SK-N-MC (cell line): ENCODE measurements around the gene S100A1.

Experiments used
- DNase-seq: peaks from one replicate; pipeline ENCODE4 v3.0.0-alpha.2; 2011; ENCODE audit warnings: low read depth, low spot score
- H3K27ac ChIP-seq: fragments of 200-600 bp; sonication (generic); 2 replicates; pipeline ENCODE4 v1.5.1; 2016; ENCODE audit warnings: mixed run types
- H3K36me3 ChIP-seq: fragments of 200-600 bp; sonication (generic); 2 replicates; pipeline ENCODE4 v1.6.1; 2017; ENCODE audit warnings: antibody characterized with exemption, low read length, mixed read lengths; ENCODE audit not compliant: insufficient read depth
- H3K4me3 ChIP-seq: fragments of 200-600 bp; sonication (generic); 2 replicates; pipeline ENCODE4 v1.5.1; 2016
- H3K9ac ChIP-seq: fragments of 200-600 bp; sonication (generic); 2 replicates; pipeline ENCODE4 v1.8.0; 2017; ENCODE audit warnings: mixed run types, mixed read lengths; ENCODE audit not compliant: insufficient read length
- H3K9me3 ChIP-seq: fragments of 200-600 bp; sonication (generic); 2 replicates; pipeline ENCODE4 v1.6.1; 2017; ENCODE audit warnings: low read depth, mild to moderate bottlenecking, antibody characterized with exemption, low read length, moderate library complexity, mixed read lengths
- EZH2 ChIP-seq: fragments of 200-600 bp; sonication (generic); IDR thresholded peaks from one replicate; pipeline ENCODE4 v1.6.1; 2017; ENCODE audit warnings: antibody characterized with exemption
- FOXP2 ChIP-seq: optimal IDR thresholded peaks from 2 replicates; pipeline ENCODE3; 2011; ENCODE audit warnings: mild to moderate bottlenecking, moderate library complexity; ENCODE audit not compliant: insufficient read depth; ENCODE audit errors: extremely low read length, control extremely low read depth
- POLR2AphosphoS5 ChIP-seq: IDR thresholded peaks from 2 replicates; pipeline ENCODE4 v1.6.1; 2012; ENCODE audit warnings: mild to moderate bottlenecking, low read depth, low read length, borderline replicate concordance

The S100A1 gene

DNA sequence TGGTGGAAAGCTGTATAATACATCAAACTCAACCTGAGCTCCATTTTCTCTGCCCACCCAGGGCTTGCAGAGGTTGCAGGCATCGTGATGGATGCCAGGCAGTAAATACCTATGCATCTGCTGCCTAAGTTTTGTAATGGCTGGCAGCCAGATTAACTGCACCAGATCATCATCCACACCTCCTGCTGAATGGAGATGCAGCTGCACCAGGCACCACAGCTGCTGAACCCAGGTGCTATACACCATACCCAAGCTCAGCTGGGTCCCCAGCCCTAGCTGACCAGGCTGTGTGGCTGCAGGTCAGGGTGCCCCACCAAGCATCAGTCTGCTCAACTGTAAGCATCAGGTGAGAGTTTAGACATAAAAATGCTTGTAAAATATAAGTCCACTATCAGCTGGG is 23.5 kb downstream of the S100A1 start:
- TF ChIP-seq FOXP2: no peak
- TF ChIP-seq POLR2AphosphoS5: no peak
- no peak for TF ChIP-seq EZH2
- Histone ChIP-seq H3K4me3 (no peak overlapping the region), H3K27ac (no peak overlapping the region), H3K9me3 (no peaks in the 10 kb centered on the region), H3K36me3 (no peaks in the 10 kb centered on the region; the same call in 1 of the 2 replicates), H3K9ac (no peak overlapping the region)
- no peak for DNase-seq

DNA sequence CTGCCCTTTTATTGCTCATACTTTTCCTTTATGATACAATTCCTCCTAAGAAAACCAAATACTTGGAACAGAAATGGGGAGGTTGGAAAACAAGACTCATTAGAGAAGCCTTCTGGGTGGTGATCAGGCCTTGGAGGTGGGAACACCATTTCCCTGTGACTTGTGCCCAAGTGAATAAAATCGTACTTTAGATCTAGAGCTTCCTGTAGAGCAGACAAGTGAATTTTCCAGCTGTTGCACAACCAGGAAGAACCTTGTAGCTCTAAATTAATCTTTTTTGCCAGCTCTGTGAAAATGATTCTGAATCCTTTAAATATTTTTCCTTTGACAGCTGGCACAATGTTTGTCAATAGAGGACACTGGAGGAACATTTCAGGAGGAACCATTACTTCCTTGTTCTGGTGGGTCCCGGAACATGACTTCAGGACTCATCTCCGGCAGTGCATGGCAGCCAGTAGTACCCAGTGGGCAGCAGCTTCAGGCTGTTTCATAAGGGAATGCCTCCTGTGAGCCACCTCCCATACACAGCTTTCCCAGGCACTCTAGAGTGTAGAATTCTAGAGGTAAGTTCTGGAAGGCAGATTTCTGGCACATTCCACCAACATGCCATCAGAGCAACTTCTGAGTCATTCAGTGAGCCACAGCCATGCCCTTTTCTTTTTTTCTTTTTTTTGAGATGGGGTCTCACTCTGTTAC is 24.7 kb downstream of the S100A1 start:
- Histone ChIP-seq H3K9me3 (no peaks in the 10 kb centered on the region), H3K27ac (peak overlapping the region; percentile 48), H3K4me3 (no peak overlapping the region), H3K9ac (no peak overlapping the region), H3K36me3 (no peaks in the 10 kb centered on the region)
- no peak for DNase-seq
- TF ChIP-seq FOXP2 (no peak), EZH2 (no peak), POLR2AphosphoS5 (no peak)

DNA sequence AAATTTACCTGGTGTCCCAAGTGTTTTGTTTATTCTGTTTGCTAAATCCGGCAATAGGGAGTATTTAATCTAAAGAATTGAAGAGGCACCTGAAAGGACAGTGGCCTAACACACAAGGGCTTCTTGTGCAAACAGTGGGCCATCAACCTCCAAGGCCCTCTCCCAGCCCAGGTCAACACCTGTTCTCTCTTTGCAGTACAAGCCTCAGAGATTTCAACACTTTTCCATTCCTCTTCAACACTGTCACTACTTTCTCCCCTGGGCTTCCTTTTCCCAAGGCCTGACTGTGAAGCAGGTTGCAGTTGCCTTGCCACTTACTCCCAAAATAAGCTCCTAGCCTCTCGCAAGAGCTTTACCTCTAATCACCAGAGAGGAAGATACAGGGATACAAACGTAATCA is 27.1 kb downstream of the S100A1 start:
- Histone ChIP-seq H3K36me3 (no peaks in the 10 kb centered on the region), H3K9ac (no peak overlapping the region), H3K4me3 (no peak overlapping the region), H3K27ac (no peak overlapping the region), H3K9me3 (no peaks in the 10 kb centered on the region)
- no peak for DNase-seq
- no peak for TF ChIP-seq FOXP2
- TF ChIP-seq POLR2AphosphoS5: no peak
- no peak for TF ChIP-seq EZH2

DNA sequence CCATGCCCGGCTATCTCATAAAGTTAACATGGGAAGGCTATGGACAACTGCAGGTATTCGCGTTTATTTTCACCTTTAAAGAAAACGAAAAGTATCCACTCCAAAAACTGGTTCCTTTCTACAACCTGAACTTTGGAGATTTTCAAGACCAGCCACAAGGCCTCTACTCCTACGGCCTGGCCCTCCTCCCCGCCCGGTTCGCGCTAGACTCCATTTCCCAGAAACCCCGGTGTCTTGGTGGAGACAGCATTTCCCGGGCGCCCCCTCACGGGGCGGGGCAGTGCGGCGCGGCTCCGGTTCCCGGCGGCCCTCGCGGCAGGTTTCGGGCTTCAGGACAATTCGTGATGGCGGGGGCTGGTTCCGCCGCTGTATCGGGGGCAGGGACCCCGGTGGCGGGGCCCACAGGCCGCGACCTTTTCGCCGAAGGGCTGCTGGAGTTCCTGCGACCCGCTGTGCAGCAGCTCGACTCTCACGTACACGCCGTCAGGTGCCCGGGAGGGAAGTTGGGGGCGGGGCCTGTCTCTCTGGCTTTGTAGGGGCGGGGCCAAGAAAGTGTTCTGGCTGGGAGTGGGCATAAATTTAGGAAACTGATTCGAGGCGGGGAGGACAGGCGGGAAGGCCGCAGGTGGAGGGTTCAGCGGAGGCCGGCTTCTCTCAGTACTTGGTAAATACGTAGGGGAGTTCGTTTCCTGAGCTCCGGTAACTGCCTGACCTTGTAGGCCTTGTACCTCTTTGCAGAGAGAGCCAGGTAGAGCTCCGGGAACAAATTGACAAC is 30.4 kb downstream of the S100A1 start, which contains the start of gene SNAPIN:
SNAPIN (plus strand) TSS at position 304 of the 775 bp plus-strand sequence; CDS start at position 345, 41 bp downstream.
- no peak for DNase-seq
- Histone ChIP-seq H3K27ac (peak within 1 kb of the TSS; percentile 76), H3K9me3 (no peaks in the 10 kb centered on the region), H3K4me3 (peak within 1 kb of the TSS; percentile 99), H3K36me3 (peaks cover 30% of the 10 kb centered on the region), H3K9ac (peak within 1 kb of the TSS; percentile 91)
- TF ChIP-seq FOXP2: no peak
- TF ChIP-seq POLR2AphosphoS5: peak; percentile 89
- no peak for TF ChIP-seq EZH2

DNA sequence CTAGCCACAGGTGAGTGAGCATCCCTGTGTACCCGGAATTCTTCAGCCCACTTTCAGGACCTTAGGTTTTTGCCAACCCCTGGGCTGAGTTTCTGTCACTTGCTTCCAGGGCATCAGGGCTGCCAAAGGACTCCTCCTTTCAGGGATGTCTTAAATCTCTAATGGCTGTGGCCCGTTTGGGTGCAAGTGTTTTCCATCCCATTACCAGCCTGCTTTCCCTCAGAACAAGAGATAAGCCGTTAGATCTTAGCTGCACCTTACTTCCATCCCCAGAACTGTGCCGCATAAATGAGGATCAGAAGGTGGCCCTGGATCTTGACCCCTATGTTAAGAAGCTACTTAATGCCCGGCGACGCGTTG is 30.9 kb downstream of the S100A1 start:
- Histone ChIP-seq H3K36me3 (peaks cover 36% of the 10 kb centered on the region), H3K27ac (no peak overlapping the region), H3K9me3 (no peaks in the 10 kb centered on the region), H3K9ac (peak overlapping the region; percentile 91), H3K4me3 (peak overlapping the region; percentile 99)
- TF ChIP-seq FOXP2 (no peak), EZH2 (no peak), POLR2AphosphoS5 (no peak)
- no peak for DNase-seq

DNA sequence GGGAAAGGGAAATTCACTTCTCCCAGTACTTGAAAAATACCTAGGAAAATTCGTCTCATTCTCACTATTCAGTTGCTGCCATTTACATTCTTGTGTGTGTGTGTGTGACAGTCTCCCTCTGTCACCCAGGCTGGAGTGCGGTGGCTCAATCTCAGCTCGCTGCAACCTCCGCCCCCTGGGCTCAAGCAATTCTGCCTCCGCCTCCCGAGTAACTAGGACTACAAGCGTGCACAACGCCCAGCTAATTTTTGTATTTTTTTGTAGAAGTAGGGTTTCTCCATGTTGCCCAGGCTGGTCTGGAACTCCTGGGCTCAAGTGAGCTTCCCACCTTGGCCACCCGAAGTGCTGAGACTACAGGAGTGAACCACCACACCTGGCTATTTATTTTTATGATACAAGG is 31.4 kb downstream of the S100A1 start:
- Histone ChIP-seq H3K27ac (no peak overlapping the region), H3K4me3 (peak overlapping the region; percentile 99), H3K36me3 (peaks cover 41% of the 10 kb centered on the region), H3K9me3 (no peaks in the 10 kb centered on the region), H3K9ac (peak overlapping the region; percentile 91)
- DNase-seq: no peak
- no peak for TF ChIP-seq POLR2AphosphoS5
- TF ChIP-seq EZH2: no peak
- TF ChIP-seq FOXP2: no peak

DNA sequence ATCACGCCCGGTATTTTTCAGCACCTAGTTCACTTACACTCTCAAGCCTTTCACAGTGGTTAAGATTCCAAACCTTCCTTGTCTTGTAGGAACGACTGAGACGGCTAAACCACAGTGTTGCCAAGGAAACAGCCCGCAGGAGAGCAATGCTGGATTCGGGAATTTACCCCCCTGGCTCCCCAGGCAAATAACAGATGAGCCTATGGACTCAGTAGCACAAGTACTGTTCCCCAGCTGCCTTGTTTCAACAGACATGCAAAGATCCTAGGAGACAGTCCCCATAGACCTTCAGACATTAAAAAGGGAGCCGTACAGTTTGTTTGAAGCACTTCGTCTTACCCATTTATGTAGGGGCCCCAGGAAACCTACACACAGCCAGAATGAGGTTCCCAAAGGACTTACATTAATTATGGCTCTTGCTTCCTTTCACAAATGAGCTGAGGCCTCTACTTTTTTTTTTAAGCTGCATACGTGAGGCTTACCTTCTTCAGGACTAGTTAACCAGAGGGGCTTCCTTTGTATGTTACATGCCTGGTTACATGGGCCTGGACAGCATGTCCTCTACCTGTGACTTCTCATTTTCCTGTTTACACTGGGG is 33.0 kb downstream of the S100A1 start:
- no peaks in the 10 kb centered on the region for H3K9me3 ChIP-seq
- H3K9ac ChIP-seq: peak overlapping the region; percentile 19
- TF ChIP-seq POLR2AphosphoS5 (peak; percentile 56; the same call in 1 of the 2 replicates), EZH2 (no peak)
- H3K36me3 ChIP-seq: peaks cover 56% of the 10 kb centered on the region
- peak overlapping the region; percentile 33 for H3K4me3 ChIP-seq
- peak; percentile 47 for DNase-seq
- peak overlapping the region; percentile 85 for H3K27ac ChIP-seq

DNA sequence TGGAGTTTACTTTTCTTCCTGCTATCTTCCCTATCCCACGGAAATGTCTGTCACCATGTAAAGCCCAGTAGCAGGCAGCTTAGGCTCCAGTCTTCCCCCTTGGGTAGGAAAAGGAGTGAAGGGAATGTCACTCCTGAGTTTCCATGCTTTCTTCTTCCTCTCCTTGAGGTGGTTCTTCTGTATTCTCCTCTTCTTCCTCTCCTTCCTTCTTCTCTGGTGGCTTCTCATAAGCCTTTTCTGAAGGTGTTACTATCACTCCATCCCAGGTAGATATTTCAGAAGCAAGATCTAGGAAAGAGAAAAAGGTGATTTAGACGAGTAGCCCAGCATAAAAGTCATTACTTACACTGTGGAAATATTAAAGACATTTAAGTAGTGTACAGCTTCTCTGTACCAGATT is 34.0 kb downstream of the S100A1 start:
- TF ChIP-seq POLR2AphosphoS5: no peak
- TF ChIP-seq EZH2: no peak
- H3K27ac ChIP-seq: peak overlapping the region; percentile 85

More for the DNA sequence above, 34.0 kb downstream of the S100A1 start:
- Histone ChIP-seq H3K9ac (no peak overlapping the region), H3K4me3 (no peak overlapping the region), H3K9me3 (no peaks in the 10 kb centered on the region), H3K36me3 (peaks cover 67% of the 10 kb centered on the region)
- DNase-seq: no peak
